Measurements from ENCODE around the gene BRAF. TPM values are rescaled to one million over a fixed set of nuclear protein-coding genes. Genes with fewer than 3 reads are reported as not detected.
"Not testable (repeated sequence)": the region's sequence is repeated elsewhere in the genome, so short reads cannot be mapped to it uniquely, and the experiment has no call there.

Gene BRAF
- polyA plus RNA-seq, 4 donors = 1.6 to 27.2 (median 4.3) TPM

GRCh38 chr7:140913596-140913928 lies 11.2 kb downstream of the BRAF start:
- not testable (repeated sequence) for H3K4me1 ChIP-seq (ENCODE audit: control insufficient read depth in 3 of 3, insufficient read depth in 2 of 3, low read depth in 1 of 3, low read length in 2 of 3); H3K4me3 ChIP-seq (ENCODE audit: low read depth in 1 of 3, low read length in 3 of 3); H3K27me3 ChIP-seq (ENCODE audit: control insufficient read depth in 3 of 3, insufficient read depth in 3 of 3, low read length in 3 of 3); DNase-seq; H3K9me3 ChIP-seq (ENCODE audit: control insufficient read depth in 2 of 2, insufficient read depth in 1 of 2, low read depth in 1 of 2, low read length in 1 of 2); H3K36me3 ChIP-seq (ENCODE audit: control insufficient read depth in 3 of 3, insufficient read depth in 2 of 3, low read depth in 1 of 3, low read length in 3 of 3); FAIRE-seq; H3K27ac ChIP-seq (ENCODE audit: low read depth in 1 of 3, low read length in 2 of 3)
- 91 to 99% (median 91%) methylated on average over 5 of the region's 5 CpGs for WGBS, 3 donors

GRCh38 chr7:140911746-140912145 lies 13.0 kb downstream of the BRAF start:
- Histone ChIP-seq H3K27me3 (ENCODE audit: control insufficient read depth in 3 of 3, insufficient read depth in 3 of 3, low read length in 3 of 3) (no peaks in the 10 kb centered on the region), H3K4me3 (ENCODE audit: low read depth in 1 of 3, low read length in 3 of 3) (no peak overlapping the region), H3K36me3 (ENCODE audit: control insufficient read depth in 3 of 3, insufficient read depth in 2 of 3, low read depth in 1 of 3, low read length in 3 of 3) (peaks cover 0 to 3% (median 0%) of the 10 kb centered on the region in 3 donors), H3K9me3 (ENCODE audit: control insufficient read depth in 2 of 2, insufficient read depth in 1 of 2, low read depth in 1 of 2, low read length in 1 of 2) (no peaks in the 10 kb centered on the region), H3K27ac (ENCODE audit: low read depth in 1 of 3, low read length in 2 of 3) (no peak overlapping the region), H3K4me1 (ENCODE audit: control insufficient read depth in 3 of 3, insufficient read depth in 2 of 3, low read depth in 1 of 3, low read length in 2 of 3) (peaks cover 0 to 4% (median 0%) of the 10 kb centered on the region in 3 donors)
- DNase-seq = no peak
- no peak for FAIRE-seq
- WGBS, 3 donors = 37 to 75% (median 50%) methylated on average over 1 of the region's 1 CpG

GRCh38 chr7:140909476-140910161 lies 15.1 kb downstream of the BRAF start:
- peaks cover 0 to 3% (median 0%) of the 10 kb centered on the region in 3 donors for H3K36me3 ChIP-seq (ENCODE audit: control insufficient read depth in 3 of 3, insufficient read depth in 2 of 3, low read depth in 1 of 3, low read length in 3 of 3)
- no peak overlapping the region for H3K27ac ChIP-seq (ENCODE audit: low read depth in 1 of 3, low read length in 2 of 3)
- DNase-seq (no peak), FAIRE-seq (no peak)
- H3K27me3 ChIP-seq (ENCODE audit: control insufficient read depth in 3 of 3, insufficient read depth in 3 of 3, low read length in 3 of 3) = no peaks in the 10 kb centered on the region
- H3K9me3 ChIP-seq (ENCODE audit: control insufficient read depth in 2 of 2, insufficient read depth in 1 of 2, low read depth in 1 of 2, low read length in 1 of 2) = no peaks in the 10 kb centered on the region
- 92 to 94% (median 92%) methylated on average over 5 of the region's 5 CpGs for WGBS, 3 donors
- peaks cover 0 to 4% (median 0%) of the 10 kb centered on the region in 3 donors for H3K4me1 ChIP-seq (ENCODE audit: control insufficient read depth in 3 of 3, insufficient read depth in 2 of 3, low read depth in 1 of 3, low read length in 2 of 3)
- H3K4me3 ChIP-seq (ENCODE audit: low read depth in 1 of 3, low read length in 3 of 3) = no peak overlapping the region

GRCh38 chr7:140908361-140908760 lies 16.4 kb downstream of the BRAF start:
- FAIRE-seq (no peak), DNase-seq (no peak)
- no peaks in the 10 kb centered on the region for H3K27me3 ChIP-seq (ENCODE audit: control insufficient read depth in 3 of 3, insufficient read depth in 3 of 3, low read length in 3 of 3)
- peaks cover 0 to 3% (median 0%) of the 10 kb centered on the region in 3 donors for H3K36me3 ChIP-seq (ENCODE audit: control insufficient read depth in 3 of 3, insufficient read depth in 2 of 3, low read depth in 1 of 3, low read length in 3 of 3)
- H3K27ac ChIP-seq (ENCODE audit: low read depth in 1 of 3, low read length in 2 of 3) = no peak overlapping the region
- H3K9me3 ChIP-seq (ENCODE audit: control insufficient read depth in 2 of 2, insufficient read depth in 1 of 2, low read depth in 1 of 2, low read length in 1 of 2) = peaks cover 0 to 1% of the 10 kb centered on the region in 2 donors
- H3K4me1 ChIP-seq (ENCODE audit: control insufficient read depth in 3 of 3, insufficient read depth in 2 of 3, low read depth in 1 of 3, low read length in 2 of 3) = peaks cover 0 to 4% (median 0%) of the 10 kb centered on the region in 3 donors
- WGBS, 3 donors = 77 to 84% (median 83%) methylated on average over 2 of the region's 2 CpGs
- no peak overlapping the region for H3K4me3 ChIP-seq (ENCODE audit: low read depth in 1 of 3, low read length in 3 of 3)

GRCh38 chr7:140903741-140904480 lies 20.8 kb downstream of the BRAF start:
- H3K27ac ChIP-seq (ENCODE audit: low read depth in 1 of 3, low read length in 2 of 3) = no peak overlapping the region
- DNase-seq (no peak), FAIRE-seq (no peak)
- no peaks in the 10 kb centered on the region for H3K27me3 ChIP-seq (ENCODE audit: control insufficient read depth in 3 of 3, insufficient read depth in 3 of 3, low read length in 3 of 3)
- WGBS, 3 donors = 87 to 95% (median 91%) methylated on average over 4 of the region's 4 CpGs
- no peak overlapping the region for H3K4me3 ChIP-seq (ENCODE audit: low read depth in 1 of 3, low read length in 3 of 3)
- peaks cover 0 to 3% (median 0%) of the 10 kb centered on the region in 3 donors for H3K4me1 ChIP-seq (ENCODE audit: control insufficient read depth in 3 of 3, insufficient read depth in 2 of 3, low read depth in 1 of 3, low read length in 2 of 3)
- no peaks in the 10 kb centered on the region for H3K36me3 ChIP-seq (ENCODE audit: control insufficient read depth in 3 of 3, insufficient read depth in 2 of 3, low read depth in 1 of 3, low read length in 3 of 3)
- H3K9me3 ChIP-seq (ENCODE audit: control insufficient read depth in 2 of 2, insufficient read depth in 1 of 2, low read depth in 1 of 2, low read length in 1 of 2) = peaks cover 1 to 5% of the 10 kb centered on the region in 2 donors

- Histone ChIP-seq H3K36me3 (ENCODE audit: control insufficient read depth in 3 of 3, insufficient read depth in 2 of 3, low read depth in 1 of 3, low read length in 3 of 3) (no peaks in the 10 kb centered on the region), H3K9me3 (ENCODE audit: control insufficient read depth in 2 of 2, insufficient read depth in 1 of 2, low read depth in 1 of 2, low read length in 1 of 2) (peaks cover 1 to 5% of the 10 kb centered on the region in 2 donors), H3K4me1 (ENCODE audit: control insufficient read depth in 3 of 3, insufficient read depth in 2 of 3, low read depth in 1 of 3, low read length in 2 of 3) (peaks cover 0 to 3% (median 0%) of the 10 kb centered on the region in 3 donors), H3K4me3 (ENCODE audit: low read depth in 1 of 3, low read length in 3 of 3) (no peak overlapping the region), H3K27ac (ENCODE audit: low read depth in 1 of 3, low read length in 2 of 3) (no peak overlapping the region), H3K27me3 (ENCODE audit: control insufficient read depth in 3 of 3, insufficient read depth in 3 of 3, low read length in 3 of 3) (no peaks in the 10 kb centered on the region)
- peak in 1 of 2 donors; percentile 38 for DNase-seq
- 69 to 79% (median 75%) methylated on average over 2 of the region's 2 CpGs for WGBS, 3 donors
- FAIRE-seq = no peak
Measured at GRCh38 chr7:140902303-140902953, 22.3 kb downstream of the BRAF start.

- H3K36me3 ChIP-seq (ENCODE audit: control insufficient read depth in 3 of 3, insufficient read depth in 2 of 3, low read depth in 1 of 3, low read length in 3 of 3) = no peaks in the 10 kb centered on the region
- peaks cover 0 to 3% (median 0%) of the 10 kb centered on the region in 3 donors for H3K4me1 ChIP-seq (ENCODE audit: control insufficient read depth in 3 of 3, insufficient read depth in 2 of 3, low read depth in 1 of 3, low read length in 2 of 3)
- H3K27ac ChIP-seq (ENCODE audit: low read depth in 1 of 3, low read length in 2 of 3) = no peak overlapping the region
- peaks cover 1 to 5% of the 10 kb centered on the region in 2 donors for H3K9me3 ChIP-seq (ENCODE audit: control insufficient read depth in 2 of 2, insufficient read depth in 1 of 2, low read depth in 1 of 2, low read length in 1 of 2)
- FAIRE-seq (no peak), DNase-seq (no peak)
- no peak overlapping the region for H3K4me3 ChIP-seq (ENCODE audit: low read depth in 1 of 3, low read length in 3 of 3)
- no peaks in the 10 kb centered on the region for H3K27me3 ChIP-seq (ENCODE audit: control insufficient read depth in 3 of 3, insufficient read depth in 3 of 3, low read length in 3 of 3)
- 77 to 98% (median 84%) methylated on average over 4 of the region's 4 CpGs for WGBS, 3 donors
Measured at GRCh38 chr7:140901941-140902302, 22.8 kb downstream of the BRAF start.

GRCh38 chr7:140899883-140900282 lies 24.8 kb downstream of the BRAF start:
- FAIRE-seq = no peak
- no peaks in the 10 kb centered on the region for H3K36me3 ChIP-seq (ENCODE audit: control insufficient read depth in 3 of 3, insufficient read depth in 2 of 3, low read depth in 1 of 3, low read length in 3 of 3)
- DNase-seq = no peak
- peaks cover 0 to 3% (median 0%) of the 10 kb centered on the region in 3 donors for H3K4me1 ChIP-seq (ENCODE audit: control insufficient read depth in 3 of 3, insufficient read depth in 2 of 3, low read depth in 1 of 3, low read length in 2 of 3)
- no peak overlapping the region for H3K27ac ChIP-seq (ENCODE audit: low read depth in 1 of 3, low read length in 2 of 3)
- WGBS, 3 donors = 79 to 96% (median 91%) methylated on average over 1 of the region's 1 CpG
- H3K4me3 ChIP-seq (ENCODE audit: low read depth in 1 of 3, low read length in 3 of 3) = no peak overlapping the region
- no peaks in the 10 kb centered on the region for H3K27me3 ChIP-seq (ENCODE audit: control insufficient read depth in 3 of 3, insufficient read depth in 3 of 3, low read length in 3 of 3)
- peaks cover 1 to 5% of the 10 kb centered on the region in 2 donors for H3K9me3 ChIP-seq (ENCODE audit: control insufficient read depth in 2 of 2, insufficient read depth in 1 of 2, low read depth in 1 of 2, low read length in 1 of 2)
